Suprapubic skin (tissue), 3 donors: ENCODE data around the gene ATP2C2.

Experiments used
- POLR2AphosphoS5 ChIP-seq, 3 donors: sonication (generic); formaldehyde crosslinking; IDR thresholded peaks; one replicate each; pipeline ENCODE4 v1.6.1; 2017; ENCODE audit warnings: antibody characterized with exemption in 3 of 3
- TF ChIP-seq, protein P1 (sequence below), 2 donors: fragments of 200-600 bp in 1 of 2; fragments of 450-650 bp in 1 of 2; sonication (generic) in 1 of 2; IDR thresholded peaks; one replicate each; pipeline ENCODE4 v1.5.1; 2016 to 2019; ENCODE audit warnings: antibody characterized with exemption in 2 of 2, mild to moderate bottlenecking in 1 of 2, moderate library complexity in 1 of 2

DNA sequence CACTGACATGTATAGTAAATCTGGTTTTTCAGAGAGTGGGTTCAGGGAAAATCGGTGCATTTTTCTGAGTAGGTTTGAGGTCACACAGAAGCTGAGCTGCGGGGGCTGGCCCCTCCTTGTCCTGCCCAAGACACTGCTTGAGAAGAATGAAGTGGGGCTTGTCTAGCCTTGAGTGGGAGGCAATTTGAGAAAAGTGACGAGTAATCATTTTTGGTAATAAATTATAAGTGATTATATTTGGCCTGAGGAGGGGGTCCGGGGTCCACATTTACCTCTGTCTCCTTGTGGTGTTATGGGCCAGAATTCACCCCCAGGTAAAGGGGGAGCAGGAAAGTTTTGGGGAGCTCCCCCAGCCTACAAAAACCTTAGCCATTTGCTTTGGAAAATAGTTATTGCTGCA lies 45.6 kb upstream of the ATP2C2 start:
- TF ChIP-seq POLR2AphosphoS5 (IDR thresholded peaks at IDR 0.05), result no peak
- TF ChIP-seq, protein P1, sequence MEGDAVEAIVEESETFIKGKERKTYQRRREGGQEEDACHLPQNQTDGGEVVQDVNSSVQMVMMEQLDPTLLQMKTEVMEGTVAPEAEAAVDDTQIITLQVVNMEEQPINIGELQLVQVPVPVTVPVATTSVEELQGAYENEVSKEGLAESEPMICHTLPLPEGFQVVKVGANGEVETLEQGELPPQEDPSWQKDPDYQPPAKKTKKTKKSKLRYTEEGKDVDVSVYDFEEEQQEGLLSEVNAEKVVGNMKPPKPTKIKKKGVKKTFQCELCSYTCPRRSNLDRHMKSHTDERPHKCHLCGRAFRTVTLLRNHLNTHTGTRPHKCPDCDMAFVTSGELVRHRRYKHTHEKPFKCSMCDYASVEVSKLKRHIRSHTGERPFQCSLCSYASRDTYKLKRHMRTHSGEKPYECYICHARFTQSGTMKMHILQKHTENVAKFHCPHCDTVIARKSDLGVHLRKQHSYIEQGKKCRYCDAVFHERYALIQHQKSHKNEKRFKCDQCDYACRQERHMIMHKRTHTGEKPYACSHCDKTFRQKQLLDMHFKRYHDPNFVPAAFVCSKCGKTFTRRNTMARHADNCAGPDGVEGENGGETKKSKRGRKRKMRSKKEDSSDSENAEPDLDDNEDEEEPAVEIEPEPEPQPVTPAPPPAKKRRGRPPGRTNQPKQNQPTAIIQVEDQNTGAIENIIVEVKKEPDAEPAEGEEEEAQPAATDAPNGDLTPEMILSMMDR (IDR thresholded peaks at IDR 0.05), result no peak
